A549 (cell line): Measurements from ENCODE around the gene PAQR7.

ENCODE experiments used
- MAFK ChIP-seq: fragments of 450-650 bp; IDR thresholded peaks from 2 replicates; pipeline ENCODE4 v1.6.1; 2014; ENCODE audit not compliant: partially characterized antibody
- POLR2A ChIP-seq: IDR thresholded peaks from 2 replicates; pipeline ENCODE4 v1.6.1; 2012; ENCODE audit warnings: mild to moderate bottlenecking, low read length
- TF ChIP-seq, protein P1 (sequence below): fragments of >200 bp; sonication (Bioruptor Twin); formaldehyde crosslinking; IDR thresholded peaks from 3 replicates; pipeline ENCODE4 v1.5.1; 2016

DNA sequence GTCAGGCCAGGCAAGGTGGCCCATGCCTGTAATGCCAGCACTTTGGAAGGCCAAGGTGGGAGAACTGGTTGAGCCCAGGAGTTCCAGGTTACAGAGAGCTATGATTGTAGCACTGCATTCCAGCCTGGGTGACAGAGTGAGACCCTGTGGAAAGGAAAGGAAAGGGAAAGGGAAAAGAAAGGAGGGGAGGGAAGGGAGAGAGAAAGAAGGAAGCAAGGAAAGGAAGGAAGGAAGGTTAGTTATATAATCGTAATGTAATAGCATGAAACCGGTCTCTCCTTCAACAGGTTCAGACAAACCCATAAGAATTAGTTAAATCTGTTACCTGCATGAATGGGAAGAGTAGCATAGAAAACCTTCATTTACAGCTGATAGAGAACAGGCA lies 1.2 kb upstream of the PAQR7 start:
- TF ChIP-seq MAFK (no peak), POLR2A (no peak)
- TF ChIP-seq, protein P1, sequence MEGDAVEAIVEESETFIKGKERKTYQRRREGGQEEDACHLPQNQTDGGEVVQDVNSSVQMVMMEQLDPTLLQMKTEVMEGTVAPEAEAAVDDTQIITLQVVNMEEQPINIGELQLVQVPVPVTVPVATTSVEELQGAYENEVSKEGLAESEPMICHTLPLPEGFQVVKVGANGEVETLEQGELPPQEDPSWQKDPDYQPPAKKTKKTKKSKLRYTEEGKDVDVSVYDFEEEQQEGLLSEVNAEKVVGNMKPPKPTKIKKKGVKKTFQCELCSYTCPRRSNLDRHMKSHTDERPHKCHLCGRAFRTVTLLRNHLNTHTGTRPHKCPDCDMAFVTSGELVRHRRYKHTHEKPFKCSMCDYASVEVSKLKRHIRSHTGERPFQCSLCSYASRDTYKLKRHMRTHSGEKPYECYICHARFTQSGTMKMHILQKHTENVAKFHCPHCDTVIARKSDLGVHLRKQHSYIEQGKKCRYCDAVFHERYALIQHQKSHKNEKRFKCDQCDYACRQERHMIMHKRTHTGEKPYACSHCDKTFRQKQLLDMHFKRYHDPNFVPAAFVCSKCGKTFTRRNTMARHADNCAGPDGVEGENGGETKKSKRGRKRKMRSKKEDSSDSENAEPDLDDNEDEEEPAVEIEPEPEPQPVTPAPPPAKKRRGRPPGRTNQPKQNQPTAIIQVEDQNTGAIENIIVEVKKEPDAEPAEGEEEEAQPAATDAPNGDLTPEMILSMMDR, result no peak
